SU-DHL-6 (cell line): ENCODE data around the gene AKAP12.

Source experiments
- EZH2phosphoT487 ChIP-seq: fragments of 200-600 bp; sonication (generic), shearing (Covaris generic); conservative IDR thresholded peaks from 2 replicates; pipeline ENCODE4 v1.6.1; 2018; ENCODE audit warnings: mild to moderate bottlenecking, antibody characterized with exemption, low read length, moderate library complexity, mixed read lengths
- TF ChIP-seq, protein P1 (sequence below): fragments of 200-600 bp; sonication (generic); IDR thresholded peaks from one replicate; pipeline ENCODE4 v1.5.1; 2017; ENCODE audit warnings: antibody characterized with exemption, mild to moderate bottlenecking, low read length, moderate library complexity; ENCODE audit not compliant: insufficient read depth, poor library complexity, severe bottlenecking

DNA sequence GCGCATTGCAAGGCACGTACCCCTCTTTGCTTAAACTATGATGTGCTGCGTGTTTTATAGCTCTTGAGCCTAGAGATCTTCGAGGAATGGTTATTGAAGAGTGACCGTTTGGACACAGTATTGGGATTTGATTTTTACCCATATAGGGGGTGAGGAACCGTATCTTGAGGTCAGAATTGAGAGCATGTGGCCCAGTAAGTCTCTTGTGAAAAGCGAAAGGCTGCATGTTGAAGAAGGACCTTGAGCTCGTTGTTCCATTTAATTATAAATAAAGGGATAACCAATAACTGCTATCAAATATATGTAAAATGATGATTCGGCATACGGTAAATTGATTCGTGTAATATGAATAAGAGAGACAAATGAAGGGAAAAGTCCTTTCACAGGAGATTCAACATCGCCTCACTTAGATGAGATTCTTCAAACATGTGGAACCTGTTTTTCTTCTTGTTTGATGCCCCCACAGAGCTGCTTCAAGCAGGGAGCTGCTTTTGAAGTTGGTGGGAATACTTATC lies 66.6 kb downstream of the AKAP12 start:
- TF ChIP-seq, protein P1, sequence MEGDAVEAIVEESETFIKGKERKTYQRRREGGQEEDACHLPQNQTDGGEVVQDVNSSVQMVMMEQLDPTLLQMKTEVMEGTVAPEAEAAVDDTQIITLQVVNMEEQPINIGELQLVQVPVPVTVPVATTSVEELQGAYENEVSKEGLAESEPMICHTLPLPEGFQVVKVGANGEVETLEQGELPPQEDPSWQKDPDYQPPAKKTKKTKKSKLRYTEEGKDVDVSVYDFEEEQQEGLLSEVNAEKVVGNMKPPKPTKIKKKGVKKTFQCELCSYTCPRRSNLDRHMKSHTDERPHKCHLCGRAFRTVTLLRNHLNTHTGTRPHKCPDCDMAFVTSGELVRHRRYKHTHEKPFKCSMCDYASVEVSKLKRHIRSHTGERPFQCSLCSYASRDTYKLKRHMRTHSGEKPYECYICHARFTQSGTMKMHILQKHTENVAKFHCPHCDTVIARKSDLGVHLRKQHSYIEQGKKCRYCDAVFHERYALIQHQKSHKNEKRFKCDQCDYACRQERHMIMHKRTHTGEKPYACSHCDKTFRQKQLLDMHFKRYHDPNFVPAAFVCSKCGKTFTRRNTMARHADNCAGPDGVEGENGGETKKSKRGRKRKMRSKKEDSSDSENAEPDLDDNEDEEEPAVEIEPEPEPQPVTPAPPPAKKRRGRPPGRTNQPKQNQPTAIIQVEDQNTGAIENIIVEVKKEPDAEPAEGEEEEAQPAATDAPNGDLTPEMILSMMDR, result no peak
- TF ChIP-seq EZH2phosphoT487, result no peak
